ENCODE results near the gene HCRT.
A peak's percentile ranks its signal among the peaks of the same experiment; 100 is the strongest.

DNA sequence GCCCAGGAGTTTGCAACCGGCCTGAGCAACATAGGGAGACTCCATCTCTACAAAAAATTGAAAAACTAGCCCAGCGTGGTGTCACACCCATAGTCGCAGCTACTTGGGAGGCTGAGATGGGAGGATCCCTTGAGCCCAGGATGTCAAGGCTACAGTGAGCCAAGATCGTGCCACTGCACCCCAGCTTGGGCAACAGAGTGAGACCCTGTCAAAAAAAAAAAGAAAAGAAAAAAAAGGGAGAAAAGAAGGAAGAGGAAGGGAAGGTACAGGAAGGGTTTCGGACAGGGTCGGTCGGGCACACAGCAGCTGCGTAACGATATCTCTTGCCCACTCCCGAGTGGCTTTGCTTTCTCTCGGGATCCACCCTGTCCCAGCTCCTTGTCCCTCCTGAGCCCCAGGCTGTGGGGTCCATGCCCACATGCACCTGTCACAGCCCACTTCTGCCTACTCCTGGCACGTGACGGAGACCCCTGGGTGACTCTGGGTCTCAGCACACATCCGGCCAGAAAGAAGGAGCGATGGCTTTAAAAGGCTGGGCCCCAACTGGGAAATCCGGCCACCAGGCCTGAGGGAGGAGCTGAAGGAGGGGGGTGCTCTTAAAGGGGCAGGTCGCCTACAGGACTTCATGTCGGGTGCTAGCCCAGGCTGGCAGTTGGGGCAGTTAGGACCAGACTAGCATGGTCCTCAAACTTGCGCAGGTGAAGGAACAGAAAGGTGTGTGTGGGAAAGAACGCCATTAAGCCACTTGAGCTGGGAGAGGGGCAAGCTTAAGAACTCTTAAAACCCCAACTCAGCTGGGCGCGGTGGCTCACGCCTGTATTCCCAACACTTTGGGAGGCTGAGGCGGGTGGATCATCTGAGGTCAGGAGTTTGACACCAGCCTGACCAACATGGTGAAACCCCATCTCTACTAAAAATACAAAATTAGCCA lies 9.0 kb upstream of the HCRT start, which contains the start of gene GHDC:
- TF ChIP-seq, protein P1, sequence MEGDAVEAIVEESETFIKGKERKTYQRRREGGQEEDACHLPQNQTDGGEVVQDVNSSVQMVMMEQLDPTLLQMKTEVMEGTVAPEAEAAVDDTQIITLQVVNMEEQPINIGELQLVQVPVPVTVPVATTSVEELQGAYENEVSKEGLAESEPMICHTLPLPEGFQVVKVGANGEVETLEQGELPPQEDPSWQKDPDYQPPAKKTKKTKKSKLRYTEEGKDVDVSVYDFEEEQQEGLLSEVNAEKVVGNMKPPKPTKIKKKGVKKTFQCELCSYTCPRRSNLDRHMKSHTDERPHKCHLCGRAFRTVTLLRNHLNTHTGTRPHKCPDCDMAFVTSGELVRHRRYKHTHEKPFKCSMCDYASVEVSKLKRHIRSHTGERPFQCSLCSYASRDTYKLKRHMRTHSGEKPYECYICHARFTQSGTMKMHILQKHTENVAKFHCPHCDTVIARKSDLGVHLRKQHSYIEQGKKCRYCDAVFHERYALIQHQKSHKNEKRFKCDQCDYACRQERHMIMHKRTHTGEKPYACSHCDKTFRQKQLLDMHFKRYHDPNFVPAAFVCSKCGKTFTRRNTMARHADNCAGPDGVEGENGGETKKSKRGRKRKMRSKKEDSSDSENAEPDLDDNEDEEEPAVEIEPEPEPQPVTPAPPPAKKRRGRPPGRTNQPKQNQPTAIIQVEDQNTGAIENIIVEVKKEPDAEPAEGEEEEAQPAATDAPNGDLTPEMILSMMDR (IDR thresholded peaks at IDR 0.05): no peak
- TF ChIP-seq EP300 (IDR thresholded peaks at IDR 0.05; ENCODE audit: low read depth): no peak
- TF ChIP-seq POLR2AphosphoS5 (IDR thresholded peaks at IDR 0.05): peak; percentile 25 to 69 (median 54)
- TF ChIP-seq POLR2A (IDR thresholded peaks at IDR 0.05): no peak

Data from transverse colon (tissue), 4 donors.